HL-60 (cell line): Measurements from ENCODE around the gene TTC4.

Experiments used
- CTCF ChIP-seq: IDR thresholded peaks from one replicate; pipeline ENCODE4 v1.5.1; 2011; ENCODE audit warnings: low read length, control low read depth, inconsistent platforms; ENCODE audit not compliant: insufficient read depth
- POLR2AphosphoS5 ChIP-seq: IDR thresholded peaks from 2 replicates; pipeline ENCODE4 v1.6.1; 2012; ENCODE audit warnings: low read depth
- REST ChIP-seq: IDR thresholded peaks from 2 replicates; pipeline ENCODE4 v1.6.1; 2012; ENCODE audit warnings: low read depth; ENCODE audit not compliant: insufficient replicate concordance

- TF ChIP-seq CTCF (no peak), REST (no peak), POLR2AphosphoS5 (no peak)
Measured at GRCh38 chr1:54758678-54759348, 43.2 kb downstream of the TTC4 start.
